Measurements from ENCODE around the gene TOX4. TPM values are rescaled to one million over a fixed set of nuclear protein-coding genes. Genes with fewer than 3 reads are reported as not detected.
A peak's percentile ranks its signal among the peaks of the same experiment; 100 is the strongest.

The TOX4 gene
- total and polyA plus RNA-seq, 9 of the 15 experiments (the other 6 are each of a cell fraction or from before 2014, with no cell fraction given), result 9.9 to 76.5 (median 41.0) TPM

DNA sequence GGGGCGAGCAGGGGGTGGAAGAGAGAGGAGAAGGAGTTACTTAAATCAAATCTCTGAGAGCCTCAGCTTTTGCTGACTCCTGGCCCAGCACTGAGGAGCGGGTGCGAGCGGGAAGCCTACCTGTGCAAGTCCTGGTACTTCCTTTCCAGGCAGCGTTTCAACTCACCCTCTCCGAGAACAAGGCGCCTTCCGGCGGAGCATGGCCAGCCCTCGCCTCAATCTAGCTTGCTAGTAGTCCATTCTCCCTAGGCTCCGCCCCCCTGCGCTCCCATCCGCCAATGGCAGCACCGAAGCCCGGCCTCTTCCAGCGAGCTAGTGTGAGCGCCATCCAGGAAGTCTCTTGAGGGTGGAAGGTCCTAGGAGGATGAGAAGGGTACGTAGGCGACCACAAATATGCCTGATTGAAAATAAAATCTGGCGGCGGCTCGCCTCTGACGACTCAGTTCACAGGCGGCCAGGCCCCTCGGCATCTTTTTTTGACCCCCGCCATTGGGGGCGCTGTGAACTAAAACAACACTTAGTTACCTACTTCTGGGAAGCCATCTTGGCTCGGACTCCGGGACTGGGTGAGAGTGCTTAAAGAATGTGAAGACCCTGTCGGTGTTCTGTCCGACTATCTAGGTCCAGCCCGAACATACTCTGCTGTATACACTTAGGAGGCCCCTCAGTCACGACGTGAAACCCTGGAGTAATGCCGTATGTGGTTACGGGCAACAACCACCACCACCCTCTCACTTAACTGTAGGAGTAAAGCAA lies 20.9 kb upstream of the TOX4 start, which contains the start of gene CHD8 (continued):
- TF ChIP-seq, protein P1, sequence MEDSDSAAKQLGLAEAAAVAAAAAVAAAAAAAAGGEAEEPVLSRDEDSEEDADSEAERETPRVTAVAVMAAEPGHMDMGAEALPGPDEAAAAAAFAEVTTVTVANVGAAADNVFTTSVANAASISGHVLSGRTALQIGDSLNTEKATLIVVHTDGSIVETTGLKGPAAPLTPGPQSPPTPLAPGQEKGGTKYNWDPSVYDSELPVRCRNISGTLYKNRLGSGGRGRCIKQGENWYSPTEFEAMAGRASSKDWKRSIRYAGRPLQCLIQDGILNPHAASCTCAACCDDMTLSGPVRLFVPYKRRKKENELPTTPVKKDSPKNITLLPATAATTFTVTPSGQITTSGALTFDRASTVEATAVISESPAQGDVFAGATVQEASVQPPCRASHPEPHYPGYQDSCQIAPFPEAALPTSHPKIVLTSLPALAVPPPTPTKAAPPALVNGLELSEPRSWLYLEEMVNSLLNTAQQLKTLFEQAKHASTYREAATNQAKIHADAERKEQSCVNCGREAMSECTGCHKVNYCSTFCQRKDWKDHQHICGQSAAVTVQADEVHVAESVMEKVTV (CRISPR knock-in tag; IDR thresholded peaks at IDR 0.05), result peak; percentile 9; the same call in 1 of the 2 replicates
- no peak for TF ChIP-seq CBX1 (IDR thresholded peaks at IDR 0.05; ENCODE audit: low read depth)
- TF ChIP-seq KLF10 (CRISPR knock-in tag; IDR thresholded peaks at IDR 0.05), result no peak
- no peak for TF ChIP-seq WHSC1 (IDR thresholded peaks at IDR 0.05; ENCODE audit: low read length)
- TF ChIP-seq NCOA6 (IDR thresholded peaks at IDR 0.05), result no peak
- TF ChIP-seq SIN3A (IDR thresholded peaks at IDR 0.05; ENCODE audit: borderline replicate concordance in 2 of 2, control insufficient read depth in 1 of 2, low read depth in 2 of 2, low read length in 2 of 2), result peak; percentile 41 to 63; a peak in 1 of 4 replicates
- TF ChIP-seq, protein P2, sequence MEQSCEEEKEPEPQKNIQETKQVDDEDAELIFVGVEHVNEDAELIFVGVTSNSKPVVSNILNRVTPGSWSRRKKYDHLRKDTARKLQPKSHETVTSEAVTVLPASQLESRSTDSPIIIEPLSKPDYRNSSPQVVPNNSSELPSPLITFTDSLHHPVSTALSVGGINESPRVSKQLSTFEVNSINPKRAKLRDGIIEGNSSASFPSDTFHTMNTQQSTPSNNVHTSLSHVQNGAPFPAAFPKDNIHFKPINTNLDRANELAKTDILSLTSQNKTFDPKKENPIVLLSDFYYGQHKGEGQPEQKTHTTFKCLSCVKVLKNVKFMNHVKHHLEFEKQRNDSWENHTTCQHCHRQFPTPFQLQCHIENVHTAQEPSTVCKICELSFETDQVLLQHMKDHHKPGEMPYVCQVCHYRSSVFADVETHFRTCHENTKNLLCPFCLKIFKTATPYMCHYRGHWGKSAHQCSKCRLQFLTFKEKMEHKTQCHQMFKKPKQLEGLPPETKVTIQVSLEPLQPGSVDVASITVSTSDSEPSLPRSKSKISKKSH (CRISPR knock-in tag; IDR thresholded peaks at IDR 0.05), result no peak
- TF ChIP-seq SMC3 (conservative IDR thresholded peaks at IDR 0.05; ENCODE audit: insufficient read depth, low read depth, low read length), result no peak
- TF ChIP-seq, protein P3, sequence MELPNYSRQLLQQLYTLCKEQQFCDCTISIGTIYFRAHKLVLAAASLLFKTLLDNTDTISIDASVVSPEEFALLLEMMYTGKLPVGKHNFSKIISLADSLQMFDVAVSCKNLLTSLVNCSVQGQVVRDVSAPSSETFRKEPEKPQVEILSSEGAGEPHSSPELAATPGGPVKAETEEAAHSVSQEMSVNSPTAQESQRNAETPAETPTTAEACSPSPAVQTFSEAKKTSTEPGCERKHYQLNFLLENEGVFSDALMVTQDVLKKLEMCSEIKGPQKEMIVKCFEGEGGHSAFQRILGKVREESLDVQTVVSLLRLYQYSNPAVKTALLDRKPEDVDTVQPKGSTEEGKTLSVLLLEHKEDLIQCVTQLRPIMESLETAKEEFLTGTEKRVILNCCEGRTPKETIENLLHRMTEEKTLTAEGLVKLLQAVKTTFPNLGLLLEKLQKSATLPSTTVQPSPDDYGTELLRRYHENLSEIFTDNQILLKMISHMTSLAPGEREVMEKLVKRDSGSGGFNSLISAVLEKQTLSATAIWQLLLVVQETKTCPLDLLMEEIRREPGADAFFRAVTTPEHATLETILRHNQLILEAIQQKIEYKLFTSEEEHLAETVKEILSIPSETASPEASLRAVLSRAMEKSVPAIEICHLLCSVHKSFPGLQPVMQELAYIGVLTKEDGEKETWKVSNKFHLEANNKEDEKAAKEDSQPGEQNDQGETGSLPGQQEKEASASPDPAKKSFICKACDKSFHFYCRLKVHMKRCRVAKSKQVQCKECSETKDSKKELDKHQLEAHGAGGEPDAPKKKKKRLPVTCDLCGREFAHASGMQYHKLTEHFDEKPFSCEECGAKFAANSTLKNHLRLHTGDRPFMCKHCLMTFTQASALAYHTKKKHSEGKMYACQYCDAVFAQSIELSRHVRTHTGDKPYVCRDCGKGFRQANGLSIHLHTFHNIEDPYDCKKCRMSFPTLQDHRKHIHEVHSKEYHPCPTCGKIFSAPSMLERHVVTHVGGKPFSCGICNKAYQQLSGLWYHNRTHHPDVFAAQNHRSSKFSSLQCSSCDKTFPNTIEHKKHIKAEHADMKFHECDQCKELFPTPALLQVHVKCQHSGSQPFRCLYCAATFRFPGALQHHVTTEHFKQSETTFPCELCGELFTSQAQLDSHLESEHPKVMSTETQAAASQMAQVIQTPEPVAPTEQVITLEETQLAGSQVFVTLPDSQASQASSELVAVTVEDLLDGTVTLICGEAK (IDR thresholded peaks at IDR 0.05), result peak; percentile 74
- TF ChIP-seq, protein P3 (CRISPR knock-in tag; IDR thresholded peaks at IDR 0.05), result no peak
- TF ChIP-seq CEBPG (CRISPR knock-in tag; IDR thresholded peaks at IDR 0.05), result no peak
- TF ChIP-seq CEBPG (tag; conservative IDR thresholded peaks at IDR 0.05 in 1 of 2, IDR thresholded peaks at IDR 0.05 in 1 of 2), result no peak
- TF ChIP-seq HMG20A (CRISPR knock-in tag; conservative IDR thresholded peaks at IDR 0.05), result no peak
- peak; percentile 78 for TF ChIP-seq POLR2H (tag; IDR thresholded peaks at IDR 0.05; ENCODE audit: low read depth)
- TF ChIP-seq SRSF3 (IDR thresholded peaks at IDR 0.05; ENCODE audit: insufficient read depth, low read length), result no peak
- no peak for TF ChIP-seq ZNF764 (CRISPR knock-in tag; IDR thresholded peaks at IDR 0.05; ENCODE audit: low read depth)
